HepG2 (cell line): ENCODE measurements around the gene LRRC3C. TPM values are rescaled to one million over a fixed set of nuclear protein-coding genes. Genes with fewer than 3 reads are reported as not detected.

Source experiments
- ATF7 ChIP-seq, 2 experiments: fragments of 450-650 bp in 1 of 2; sonication (generic) in 1 of 2; formaldehyde crosslinking in 1 of 2; IDR thresholded peaks; 2 replicates each; pipeline versions ENCODE4 v1.4.0 to v1.6.1; 2016 to 2020; ENCODE audit warnings: antibody characterized with exemption in 1 of 2, mild to moderate bottlenecking in 1 of 2, missing genetic modification reagents in 1 of 2
- BCL6 ChIP-seq: IDR thresholded peaks from 2 replicates; pipeline ENCODE4 v1.6.1; 2016; ENCODE audit warnings: missing genetic modification reagents, missing compliant biosample characterization
- ELF1 ChIP-seq: sonication (generic); formaldehyde crosslinking; IDR thresholded peaks from 2 replicates; pipeline ENCODE4 v1.4.0; 2020; ENCODE audit warnings: missing genetic modification reagents
- FOXK1 ChIP-seq: sonication (generic); formaldehyde crosslinking; IDR thresholded peaks from 2 replicates; pipeline ENCODE4 v1.4.0; 2020; ENCODE audit warnings: low read depth, missing genetic modification reagents, borderline replicate concordance
- GATA4 ChIP-seq: sonication (generic); IDR thresholded peaks from 2 replicates; pipeline ENCODE4 v1.6.1; 2016; ENCODE audit warnings: antibody characterized with exemption, low read depth, borderline replicate concordance
- HIVEP1 ChIP-seq: sonication (generic); formaldehyde crosslinking; IDR thresholded peaks from 2 replicates; pipeline ENCODE4 v1.4.0; 2020; ENCODE audit warnings: mild to moderate bottlenecking, missing genetic modification reagents
- HNF1B ChIP-seq: sonication (generic); formaldehyde crosslinking; IDR thresholded peaks from 2 replicates; pipeline ENCODE4 v1.5.1; 2020; ENCODE audit warnings: mild to moderate bottlenecking, moderate library complexity, missing genetic modification reagents
- NR2F2 ChIP-seq: IDR thresholded peaks from 2 replicates; pipeline ENCODE4 v1.6.1; 2012; ENCODE audit warnings: low read depth, inconsistent platforms, borderline replicate concordance
- POLR2A ChIP-seq, 2 experiments: IDR thresholded peaks; 2 replicates each; pipeline ENCODE4 v1.6.1; 2011; ENCODE audit warnings: low read depth in 2 of 2, low read length in 2 of 2, mild to moderate bottlenecking in 1 of 2, moderate library complexity in 1 of 2; ENCODE audit not compliant: insufficient read depth in 1 of 2
- SIN3A ChIP-seq: IDR thresholded peaks from 2 replicates; pipeline ENCODE4 v1.6.1; 2011; ENCODE audit warnings: low read depth, mild to moderate bottlenecking, control low read depth, low read length, borderline replicate concordance
- SP5 ChIP-seq: IDR thresholded peaks from 2 replicates; pipeline ENCODE4 v1.6.1; 2016; ENCODE audit warnings: low read depth, borderline replicate concordance
- TAF15 ChIP-seq: fragments of 200-400 bp; formaldehyde crosslinking; IDR thresholded peaks from one replicate; pipeline ENCODE4 v1.6.1; 2018; ENCODE audit warnings: mild to moderate bottlenecking, low read depth, low read length; ENCODE audit not compliant: poor library complexity, severe bottlenecking
- XRCC5 ChIP-seq: fragments of 200-400 bp; formaldehyde crosslinking; optimal IDR thresholded peaks from 2 replicates; pipeline ENCODE3; 2017; ENCODE audit warnings: mild to moderate bottlenecking, low read length
- YEATS2 ChIP-seq: sonication (generic); formaldehyde crosslinking; IDR thresholded peaks from 2 replicates; pipeline ENCODE4 v1.4.0; 2020; ENCODE audit warnings: missing genetic modification reagents, borderline replicate concordance
- ZFP37 ChIP-seq: sonication (generic); formaldehyde crosslinking; IDR thresholded peaks from 2 replicates; pipeline ENCODE4 v1.4.0; 2020; ENCODE audit warnings: missing genetic modification reagents, borderline replicate concordance
- ZMYM4 ChIP-seq: sonication (generic); formaldehyde crosslinking; IDR thresholded peaks from 2 replicates; pipeline ENCODE4 v1.8.1; 2023; ENCODE audit warnings: mild to moderate bottlenecking, missing genetic modification reagents
- ZNF143 ChIP-seq: sonication (generic); formaldehyde crosslinking; IDR thresholded peaks from 2 replicates; pipeline ENCODE4 v1.4.0; 2020; ENCODE audit warnings: missing genetic modification reagents
- polyA plus RNA-seq, 8 experiments: library from polyadenylated mRNA; depleted of rRNA in 3 of 8; stranded (reverse) in 7 of 8; unstranded in 1 of 8; fragments of >200 nt; fragmentation: Illumina TruSeq in 4 of 8; extraction: Trizol in 4 of 8; gene quantifications; 2 replicates each; pipeline versions ENCODE4 v1.2.1 to v1.2.3, GENCODE V29; 2011 to 2016; ENCODE audit warnings: low read depth in 4 of 8, missing spikeins in 1 of 8, mixed read lengths in 1 of 8; ENCODE audit not compliant: insufficient read depth in 1 of 8
- total RNA-seq, 5 experiments: library from RNA; depleted of rRNA; stranded (reverse); fragments of >200 nt; fragmentation: Illumina TruSeq; extraction: Trizol; gene quantifications; 2 replicates each; pipeline ENCODE4 v1.2.3, GENCODE V29; 2016; ENCODE audit warnings: low read depth in 1 of 5
- TF ChIP-seq, protein P1 (sequence below): sonication (generic); formaldehyde crosslinking; IDR thresholded peaks from 2 replicates; pipeline ENCODE4 v1.5.0; 2020; ENCODE audit warnings: mild to moderate bottlenecking, missing genetic modification reagents, borderline replicate concordance

Gene LRRC3C
- total and polyA plus RNA-seq, 2 of the 13 experiments (the other 11 are each of a cell fraction or from before 2014, with no cell fraction given): 0.17 TPM; not detected in 1

GRCh38 chr17:39926588-39927100 lies 888 bp upstream of the LRRC3C start (continued):
- TF ChIP-seq HIVEP1 (peak; percentile 32; the same call in 1 of the 2 replicates), ZMYM4 (CRISPR knock-in tag) (peak; percentile 10; the same call in 1 of the 2 replicates), ELF1 (CRISPR knock-in tag) (0 out of 2 replicates have a peak, but pooled peaks have one; percentile 16), FOXK1 (peak; percentile 30; the same call in 1 of the 2 replicates), ZNF143 (CRISPR knock-in tag) (0 out of 2 replicates have a peak, but pooled peaks have one; percentile 29), ATF7 (IDR thresholded peaks at IDR 0.05) (no peak), ATF7 (CRISPR knock-in tag; IDR thresholded peaks at IDR 0.05) (no peak; the same call in 1 of the 2 replicates), TAF15 (peak; percentile 26), ZFP37 (0 out of 2 replicates have a peak, but pooled peaks have one; percentile 15), SIN3A (peak; percentile 51; the same call in 1 of the 2 replicates), GATA4 (peak; percentile 56; the same call in 1 of the 2 replicates), BCL6 (CRISPR knock-in tag) (peak; percentile 59), XRCC5 (no peak), HNF1B (peak; percentile 52; the same call in 1 of the 2 replicates), YEATS2 (no peak), POLR2A (IDR thresholded peaks at IDR 0.05; ENCODE audit: insufficient read depth in 1 of 2, low read depth in 2 of 2, low read length in 2 of 2) (peak; percentile 62 to 80; a peak in 3 of 4 replicates), SP5 (CRISPR knock-in tag) (peak; percentile 94), NR2F2 (peak; percentile 87)
- TF ChIP-seq, protein P1, sequence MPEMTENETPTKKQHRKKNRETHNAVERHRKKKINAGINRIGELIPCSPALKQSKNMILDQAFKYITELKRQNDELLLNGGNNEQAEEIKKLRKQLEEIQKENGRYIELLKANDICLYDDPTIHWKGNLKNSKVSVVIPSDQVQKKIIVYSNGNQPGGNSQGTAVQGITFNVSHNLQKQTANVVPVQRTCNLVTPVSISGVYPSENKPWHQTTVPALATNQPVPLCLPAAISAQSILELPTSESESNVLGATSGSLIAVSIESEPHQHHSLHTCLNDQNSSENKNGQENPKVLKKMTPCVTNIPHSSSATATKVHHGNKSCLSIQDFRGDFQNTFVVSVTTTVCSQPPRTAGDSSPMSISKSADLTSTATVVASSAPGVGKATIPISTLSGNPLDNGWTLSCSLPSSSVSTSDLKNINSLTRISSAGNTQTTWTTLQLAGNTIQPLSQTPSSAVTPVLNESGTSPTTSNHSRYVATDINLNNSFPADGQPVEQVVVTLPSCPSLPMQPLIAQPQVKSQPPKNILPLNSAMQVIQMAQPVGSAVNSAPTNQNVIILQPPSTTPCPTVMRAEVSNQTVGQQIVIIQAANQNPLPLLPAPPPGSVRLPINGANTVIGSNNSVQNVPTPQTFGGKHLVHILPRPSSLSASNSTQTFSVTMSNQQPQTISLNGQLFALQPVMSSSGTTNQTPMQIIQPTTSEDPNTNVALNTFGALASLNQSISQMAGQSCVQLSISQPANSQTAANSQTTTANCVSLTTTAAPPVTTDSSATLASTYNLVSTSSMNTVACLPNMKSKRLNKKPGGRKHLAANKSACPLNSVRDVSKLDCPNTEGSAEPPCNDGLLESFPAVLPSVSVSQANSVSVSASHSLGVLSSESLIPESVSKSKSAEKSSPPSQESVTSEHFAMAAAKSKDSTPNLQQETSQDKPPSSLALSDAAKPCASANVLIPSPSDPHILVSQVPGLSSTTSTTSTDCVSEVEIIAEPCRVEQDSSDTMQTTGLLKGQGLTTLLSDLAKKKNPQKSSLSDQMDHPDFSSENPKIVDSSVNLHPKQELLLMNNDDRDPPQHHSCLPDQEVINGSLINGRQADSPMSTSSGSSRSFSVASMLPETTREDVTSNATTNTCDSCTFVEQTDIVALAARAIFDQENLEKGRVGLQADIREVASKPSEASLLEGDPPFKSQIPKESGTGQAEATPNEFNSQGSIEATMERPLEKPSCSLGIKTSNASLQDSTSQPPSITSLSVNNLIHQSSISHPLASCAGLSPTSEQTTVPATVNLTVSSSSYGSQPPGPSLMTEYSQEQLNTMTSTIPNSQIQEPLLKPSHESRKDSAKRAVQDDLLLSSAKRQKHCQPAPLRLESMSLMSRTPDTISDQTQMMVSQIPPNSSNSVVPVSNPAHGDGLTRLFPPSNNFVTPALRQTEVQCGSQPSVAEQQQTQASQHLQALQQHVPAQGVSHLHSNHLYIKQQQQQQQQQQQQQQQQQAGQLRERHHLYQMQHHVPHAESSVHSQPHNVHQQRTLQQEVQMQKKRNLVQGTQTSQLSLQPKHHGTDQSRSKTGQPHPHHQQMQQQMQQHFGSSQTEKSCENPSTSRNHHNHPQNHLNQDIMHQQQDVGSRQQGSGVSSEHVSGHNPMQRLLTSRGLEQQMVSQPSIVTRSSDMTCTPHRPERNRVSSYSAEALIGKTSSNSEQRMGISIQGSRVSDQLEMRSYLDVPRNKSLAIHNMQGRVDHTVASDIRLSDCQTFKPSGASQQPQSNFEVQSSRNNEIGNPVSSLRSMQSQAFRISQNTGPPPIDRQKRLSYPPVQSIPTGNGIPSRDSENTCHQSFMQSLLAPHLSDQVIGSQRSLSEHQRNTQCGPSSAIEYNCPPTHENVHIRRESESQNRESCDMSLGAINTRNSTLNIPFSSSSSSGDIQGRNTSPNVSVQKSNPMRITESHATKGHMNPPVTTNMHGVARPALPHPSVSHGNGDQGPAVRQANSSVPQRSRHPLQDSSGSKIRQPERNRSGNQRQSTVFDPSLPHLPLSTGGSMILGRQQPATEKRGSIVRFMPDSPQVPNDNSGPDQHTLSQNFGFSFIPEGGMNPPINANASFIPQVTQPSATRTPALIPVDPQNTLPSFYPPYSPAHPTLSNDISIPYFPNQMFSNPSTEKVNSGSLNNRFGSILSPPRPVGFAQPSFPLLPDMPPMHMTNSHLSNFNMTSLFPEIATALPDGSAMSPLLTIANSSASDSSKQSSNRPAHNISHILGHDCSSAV (CRISPR knock-in tag): peak; percentile 84; the same call in 1 of the 2 replicates
